Neuronal stem cell (in vitro differentiated cells): Measurements from ENCODE around the gene CFAP54. TPM values are rescaled to one million over a fixed set of nuclear protein-coding genes. Genes with fewer than 3 reads are reported as not detected.
A peak's percentile ranks its signal among the peaks of the same experiment; 100 is the strongest.

Source experiments
- DNase-seq: peaks from one replicate; pipeline ENCODE4 v3.0.0-alpha.2; 2013; ENCODE audit warnings: low spot score
- H2AFZ ChIP-seq: one replicate; pipeline ENCODE4 v1.6.1; 2013; ENCODE audit warnings: mild to moderate bottlenecking, low read length, inconsistent platforms
- H2AK5ac ChIP-seq: 2 replicates; pipeline ENCODE4 v1.6.1; 2013; ENCODE audit warnings: low read depth, mild to moderate bottlenecking, inconsistent platforms, low read length, moderate library complexity, mixed read lengths
- H2BK120ac ChIP-seq: 2 replicates; pipeline ENCODE4 v1.6.1; 2013; ENCODE audit warnings: low read depth, mild to moderate bottlenecking, inconsistent platforms, low read length, moderate library complexity, mixed read lengths
- H2BK12ac ChIP-seq: one replicate; pipeline ENCODE4 v1.6.1; 2013; ENCODE audit warnings: low read length, inconsistent platforms
- H2BK15ac ChIP-seq: 2 replicates; pipeline ENCODE4 v1.6.1; 2013; ENCODE audit warnings: mild to moderate bottlenecking, low read length, inconsistent platforms, mixed read lengths
- H2BK5ac ChIP-seq: one replicate; pipeline ENCODE4 v1.6.1; 2013; ENCODE audit warnings: inconsistent platforms, mild to moderate bottlenecking, low read length, moderate library complexity
- H3K14ac ChIP-seq: one replicate; pipeline ENCODE4 v1.6.1; 2013; ENCODE audit warnings: low read length, inconsistent platforms
- H3K18ac ChIP-seq: 2 replicates; pipeline ENCODE4 v1.6.1; 2013; ENCODE audit warnings: low read length, inconsistent platforms
- H3K23ac ChIP-seq: 2 replicates; pipeline ENCODE4 v1.6.1; 2013; ENCODE audit warnings: low read depth, mild to moderate bottlenecking, mixed read lengths, low read length, inconsistent platforms; ENCODE audit not compliant: poor library complexity
- H3K27ac ChIP-seq: replicated peaks from 3 replicates; pipeline ENCODE4 v1.5.1; 2013; ENCODE audit warnings: low read length, inconsistent platforms
- H3K27me3 ChIP-seq, 3 experiments: 2 replicates each; pipeline ENCODE4 v1.6.1; 2013; ENCODE audit warnings: low read length in 3 of 3, mild to moderate bottlenecking in 2 of 3, inconsistent platforms in 1 of 3, low read depth in 1 of 3, mixed read lengths in 1 of 3, moderate library complexity in 1 of 3; ENCODE audit not compliant: control insufficient read depth in 3 of 3, insufficient read depth in 3 of 3
- H3K36me3 ChIP-seq, 2 donors: replicated peaks in 1 of 2; 2 replicates each; pipeline ENCODE4 v1.6.1; 2013; ENCODE audit warnings: low read length in 2 of 2; ENCODE audit not compliant: control insufficient read depth in 2 of 2, insufficient read depth in 2 of 2
- H3K4ac ChIP-seq: 2 replicates; pipeline ENCODE4 v1.6.1; 2013; ENCODE audit warnings: inconsistent platforms, mild to moderate bottlenecking, low read length, moderate library complexity
- H3K4me1 ChIP-seq, 2 donors: 1 replicate in 1 of 2; 2 replicates in 1 of 2; pipeline ENCODE4 v1.6.1; 2013; ENCODE audit warnings: low read length in 2 of 2, low read depth in 1 of 2; ENCODE audit not compliant: control insufficient read depth in 2 of 2, insufficient read depth in 1 of 2
- H3K4me2 ChIP-seq: one replicate; pipeline ENCODE4 v1.6.1; 2013; ENCODE audit warnings: mild to moderate bottlenecking, low read length, inconsistent platforms; ENCODE audit not compliant: insufficient read depth, poor library complexity, severe bottlenecking
- H3K4me3 ChIP-seq, 2 donors: 2 replicates each; pipeline ENCODE4 v1.5.1; 2013; ENCODE audit warnings: low read length in 2 of 2, mild to moderate bottlenecking in 2 of 2, inconsistent platforms in 1 of 2, moderate library complexity in 1 of 2
- H3K79me1 ChIP-seq: one replicate; pipeline ENCODE4 v1.6.1; 2013; ENCODE audit warnings: low read depth, mild to moderate bottlenecking, inconsistent platforms, low read length, moderate library complexity
- H3K9ac ChIP-seq: one replicate; pipeline ENCODE4 v1.6.1; 2013; ENCODE audit warnings: mild to moderate bottlenecking, low read depth, low read length, inconsistent platforms; ENCODE audit not compliant: poor library complexity
- H3K9me3 ChIP-seq, 2 donors: replicated peaks in 1 of 2; 2 replicates each; pipeline versions ENCODE3 to v1.6.1; 2013; ENCODE audit warnings: low read length in 2 of 2, mild to moderate bottlenecking in 2 of 2, inconsistent platforms in 1 of 2, low read depth in 1 of 2, mixed read lengths in 1 of 2, moderate library complexity in 1 of 2; ENCODE audit not compliant: control insufficient read depth in 2 of 2, insufficient read depth in 1 of 2
- H4K8ac ChIP-seq: one replicate; pipeline ENCODE4 v1.6.1; 2013; ENCODE audit warnings: low read depth, mild to moderate bottlenecking, inconsistent platforms, low read length, moderate library complexity
- H4K91ac ChIP-seq: one replicate; pipeline ENCODE4 v1.6.1; 2013; ENCODE audit warnings: low read length, low read depth, mild to moderate bottlenecking, inconsistent platforms; ENCODE audit not compliant: poor library complexity
- WGBS, 2 donors: extraction: QIAGEN DNeasy Blood & Tissue Kit; methylation state at CpG; one replicate each; pipeline ENCODE4 v1.1.7; 2013; ENCODE audit warnings: missing lambda C conversion rate in 2 of 2, mixed read lengths in 1 of 2; ENCODE audit not compliant: insufficient read length in 2 of 2, insufficient replicate concordance in 1 of 2; ENCODE audit errors: extremely low coverage in 2 of 2; 5-methylcytosine and 5-hydroxymethylcytosine counted together
- polyA plus RNA-seq, 2 experiments: library from polyadenylated mRNA; stranded (reverse); fragments of 200-250 nt; gene quantifications; one replicate each; pipeline ENCODE4 v1.2.3, GENCODE V29; 2013

CFAP54 gene
- polyA plus RNA-seq (2013, experiment 1 of 2) = 1.1 TPM
- polyA plus RNA-seq (2013, experiment 2 of 2) = 0.90 TPM

DNA sequence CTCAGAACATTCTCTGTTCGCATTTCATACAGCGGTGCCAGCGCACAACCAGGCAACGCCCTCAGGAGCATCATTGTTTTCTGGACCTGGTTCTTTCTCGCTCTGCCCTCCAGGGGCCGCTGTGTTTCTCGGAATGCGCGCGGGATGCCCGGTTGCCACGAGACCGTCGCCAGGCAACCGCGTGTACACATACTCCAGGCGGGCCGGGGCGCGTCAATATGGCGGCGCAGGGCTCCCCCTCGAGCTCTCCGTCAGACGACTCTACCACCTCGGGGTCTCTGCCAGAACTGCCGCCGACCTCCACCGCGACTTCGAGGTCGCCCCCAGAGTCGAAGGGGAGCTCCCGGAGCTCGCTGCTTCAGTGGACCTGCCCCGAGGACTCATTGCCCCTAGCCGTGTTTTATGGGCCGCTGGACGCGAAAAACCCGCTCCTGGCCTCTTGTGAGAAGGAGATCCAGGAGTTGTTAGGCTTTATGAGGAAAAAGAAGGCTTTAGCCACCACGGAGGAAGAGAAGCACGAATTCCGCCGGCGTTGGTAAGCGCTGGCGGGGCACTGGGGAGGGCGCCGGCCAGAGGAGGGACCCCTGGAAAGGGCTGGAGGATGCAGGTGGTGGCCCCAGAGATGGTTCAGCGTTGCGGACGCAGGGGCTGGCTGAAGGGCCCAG, at the start of gene CFAP54:
Gene CFAP54, plus strand, starts transcription at position 186 of the 665 bp plus-strand sequence. Its CDS starts 33 bp downstream, at position 219.
- no peak within 1 kb of the TSS for H2BK15ac ChIP-seq
- no peak within 1 kb of the TSS for H3K27ac ChIP-seq

DNA sequence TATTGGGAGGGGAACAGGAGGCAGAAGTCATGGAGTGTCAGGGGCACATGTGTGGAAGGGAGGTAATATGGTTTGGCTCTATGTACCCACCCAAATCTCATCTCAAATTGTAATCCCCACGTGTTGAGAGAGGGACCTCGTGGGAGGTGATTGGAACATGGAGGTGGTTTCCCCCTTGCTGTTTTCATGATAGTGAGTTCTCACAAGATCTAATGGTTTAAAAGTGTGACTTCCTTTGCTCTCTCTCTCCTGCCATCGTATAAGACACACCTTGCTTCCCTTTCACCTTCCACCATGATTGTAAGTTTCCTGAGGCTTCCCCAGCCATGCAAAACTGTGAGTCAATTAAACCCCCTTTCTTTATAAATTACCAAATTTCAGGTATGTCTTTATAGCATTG, 47.6 kb upstream of the CFAP54 start:
- no peak overlapping the region for H3K27ac ChIP-seq
- no peak overlapping the region for H2BK12ac ChIP-seq
- no peak overlapping the region for H3K4me2 ChIP-seq
- H4K8ac ChIP-seq = no peak overlapping the region
- DNase-seq = no peak
- peaks cover 0 to 5% of the 10 kb centered on the region in 2 donors for H3K4me1 ChIP-seq
- H2BK5ac ChIP-seq = no peak overlapping the region
- H3K18ac ChIP-seq = no peak overlapping the region
- no peak overlapping the region for H3K4ac ChIP-seq
- no peaks in the 10 kb centered on the region for H3K36me3 ChIP-seq
- H2AFZ ChIP-seq = no peak overlapping the region
- no CpG with 5 or more reads among the region's 3 CpGs for WGBS, 2 donors
- no peak overlapping the region for H4K91ac ChIP-seq
- H3K27me3 ChIP-seq = no peaks in the 10 kb centered on the region
- H3K14ac ChIP-seq = no peak overlapping the region
- H3K9ac ChIP-seq = no peak overlapping the region
- no peaks in the 10 kb centered on the region for H3K79me1 ChIP-seq
- no peak overlapping the region for H2AK5ac ChIP-seq
- H3K23ac ChIP-seq = no peak overlapping the region
- no peak overlapping the region for H2BK15ac ChIP-seq
- H3K4me3 ChIP-seq = no peak overlapping the region
- no peaks in the 10 kb centered on the region for H3K9me3 ChIP-seq
- no peak overlapping the region for H2BK120ac ChIP-seq

More for the DNA sequence above, at the start of gene CFAP54:
- Histone ChIP-seq H3K4me1 (peaks cover 0 to 3% of the 10 kb centered on the region in 2 donors), H3K4me3 (peak within 1 kb of the TSS; percentile 66 to 92), H2AK5ac (no peak within 1 kb of the TSS), H4K8ac (no peak within 1 kb of the TSS), H3K79me1 (no peaks in the 10 kb centered on the region), H3K4ac (no peak within 1 kb of the TSS), H3K4me2 (peak within 1 kb of the TSS; percentile 69), H3K14ac (no peak within 1 kb of the TSS), H3K23ac (peak within 1 kb of the TSS; percentile 18), H3K36me3 (no peaks in the 10 kb centered on the region), H3K18ac (peak within 1 kb of the TSS; percentile 9), H2BK120ac (no peak within 1 kb of the TSS), H4K91ac (no peak within 1 kb of the TSS), H3K9ac (peak within 1 kb of the TSS; percentile 74), H2BK12ac (no peak within 1 kb of the TSS), H2AFZ (peak within 1 kb of the TSS; percentile 97), H2BK5ac (no peak within 1 kb of the TSS), H3K27me3 (peaks cover 0 to 6% (median 0%) of the 10 kb centered on the region in 3 experiments), H3K9me3 (no peaks in the 10 kb centered on the region)
- no CpG with 5 or more reads among the region's 53 CpGs for WGBS, 2 donors
- peak; percentile 92 for DNase-seq

GRCh38 chr12:96442906-96443305, 46.5 kb upstream of the CFAP54 start:
- Histone ChIP-seq H3K36me3 (no peaks in the 10 kb centered on the region), H3K14ac (no peak overlapping the region), H2BK5ac (no peak overlapping the region), H3K4ac (no peak overlapping the region), H3K18ac (no peak overlapping the region), H3K9me3 (no peaks in the 10 kb centered on the region), H2BK12ac (no peak overlapping the region), H3K9ac (no peak overlapping the region), H3K4me3 (no peak overlapping the region), H3K79me1 (no peaks in the 10 kb centered on the region), H2AFZ (no peak overlapping the region), H4K8ac (no peak overlapping the region), H3K23ac (no peak overlapping the region), H3K27me3 (no peaks in the 10 kb centered on the region), H3K4me1 (peaks cover 0 to 5% of the 10 kb centered on the region in 2 donors), H4K91ac (no peak overlapping the region), H2BK120ac (no peak overlapping the region), H2BK15ac (no peak overlapping the region), H3K27ac (no peak overlapping the region), H3K4me2 (no peak overlapping the region), H2AK5ac (no peak overlapping the region)
- no peak for DNase-seq
- no CpG with 5 or more reads among the region's 3 CpGs for WGBS, 2 donors

DNA sequence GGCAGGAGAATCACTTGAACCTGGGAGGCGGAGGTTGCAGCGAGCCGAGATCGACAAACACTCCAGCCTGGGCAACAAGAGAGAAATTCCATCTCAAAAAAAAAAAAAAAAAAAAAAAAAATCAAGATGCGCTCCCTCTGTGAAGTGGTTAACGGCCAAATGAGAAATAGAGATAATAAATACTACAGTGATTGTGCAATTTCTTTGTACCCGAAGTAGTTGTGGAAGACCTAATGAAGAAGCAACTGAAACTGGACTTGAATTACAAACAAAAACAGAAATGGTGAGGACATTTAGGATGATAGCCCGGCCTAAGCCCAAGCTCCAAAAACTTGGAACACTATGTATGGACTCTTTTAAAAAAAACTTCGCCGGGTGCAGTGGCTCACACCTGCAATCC, 45.0 kb upstream of the CFAP54 start:
- Histone ChIP-seq H3K18ac (no peak overlapping the region), H3K36me3 (no peaks in the 10 kb centered on the region), H3K27ac (no peak overlapping the region), H3K9me3 (no peaks in the 10 kb centered on the region), H2BK15ac (no peak overlapping the region), H3K4me3 (no peak overlapping the region), H2BK5ac (no peak overlapping the region), H2BK120ac (no peak overlapping the region), H3K27me3 (no peaks in the 10 kb centered on the region), H3K4ac (no peak overlapping the region), H3K9ac (no peak overlapping the region), H2BK12ac (no peak overlapping the region), H4K91ac (no peak overlapping the region), H3K79me1 (no peaks in the 10 kb centered on the region), H3K4me2 (no peak overlapping the region), H2AFZ (no peak overlapping the region), H3K4me1 (no peaks in the 10 kb centered on the region), H3K14ac (no peak overlapping the region), H2AK5ac (no peak overlapping the region), H3K23ac (no peak overlapping the region), H4K8ac (no peak overlapping the region)
- no CpG with 5 or more reads among the region's 10 CpGs for WGBS, 2 donors
- DNase-seq = no peak
